ENCODE data around the gene RTN3.
"Not testable (repeated sequence)": the region's sequence is repeated elsewhere in the genome, so short reads cannot be mapped to it uniquely, and the experiment has no call there.

The RTN3 gene

GRCh38 chr11:63769714-63770455 lies 88.6 kb downstream of the RTN3 start:
- DNase-seq: no peak

GRCh38 chr11:63770763-63771162 lies 89.5 kb downstream of the RTN3 start:
- DNase-seq: no peak

- DNase-seq: not testable (repeated sequence)
Measured at GRCh38 chr11:63771741-63772318, 90.5 kb downstream of the RTN3 start.

- no peak for DNase-seq
Measured at GRCh38 chr11:63775191-63775590, 93.9 kb downstream of the RTN3 start.

- no peak for DNase-seq
Measured at GRCh38 chr11:63779039-63779438, 97.7 kb downstream of the RTN3 start.

GRCh38 chr11:63782749-63783148 lies 101.4 kb downstream of the RTN3 start:
- DNase-seq: no peak

- DNase-seq: no peak
Measured at GRCh38 chr11:63783925-63784592, 102.8 kb downstream of the RTN3 start.

- DNase-seq: no peak
Measured at GRCh38 chr11:63785823-63786222, 104.5 kb downstream of the RTN3 start.

GRCh38 chr11:63791495-63792167 lies 110.3 kb downstream of the RTN3 start:
- no peak for DNase-seq

GRCh38 chr11:63793161-63793560 lies 111.9 kb downstream of the RTN3 start:
- DNase-seq: no peak

- DNase-seq: no peak
Measured at GRCh38 chr11:63795066-63795465, 113.8 kb downstream of the RTN3 start.

GRCh38 chr11:63800921-63801320 lies 119.6 kb downstream of the RTN3 start:
- no peak for DNase-seq

- no peak for DNase-seq
Measured at GRCh38 chr11:63802637-63803414, 121.5 kb downstream of the RTN3 start.

- no peak for DNase-seq
Measured at GRCh38 chr11:63804259-63804658, 123.0 kb downstream of the RTN3 start.

- DNase-seq: no peak
Measured at GRCh38 chr11:63805844-63806415, 124.6 kb downstream of the RTN3 start.

Data from activated gamma-delta T cell (primary cell).